Bronchial epithelial cell (primary cell): ENCODE results near the gene MTF1. TPM values are rescaled to one million over a fixed set of nuclear protein-coding genes. Genes with fewer than 3 reads are reported as not detected.

Experiments
- DNase-seq: peaks from one replicate; pipeline ENCODE4 v3.0.0-alpha.2; 2010; ENCODE audit warnings: low read depth
- FAIRE-seq: peaks from 2 replicates; lab custom pipeline; 2011; peaks lifted over from hg19 to GRCh38; lab: Jason Lieb, UNC
- H3K27me3 ChIP-seq: 2 replicates; pipeline ENCODE4 v1.5.1; 2011; ENCODE audit warnings: low read length; ENCODE audit not compliant: control insufficient read depth, insufficient read depth
- H3K36me3 ChIP-seq: 2 replicates; pipeline ENCODE4 v1.5.1; 2011; ENCODE audit warnings: low read length; ENCODE audit not compliant: control insufficient read depth, insufficient read depth
- H3K4me3 ChIP-seq: 2 replicates; pipeline ENCODE4 v1.5.1; 2011; ENCODE audit warnings: mild to moderate bottlenecking, low read depth, low read length, control low read depth
- CTCF ChIP-seq: IDR thresholded peaks from 2 replicates; pipeline ENCODE4 v1.5.1; 2011; ENCODE audit warnings: mild to moderate bottlenecking, moderate library complexity, low read length, control low read depth, inconsistent platforms; ENCODE audit not compliant: insufficient read depth, severe bottlenecking
- total RNA-seq: library from RNA; depleted of rRNA; stranded (reverse); fragments of >200 nt; gene quantifications from 2 replicates; pipeline ENCODE4 v1.2.1, GENCODE V29; 2014

The MTF1 gene
- total RNA-seq, 1 donor from 2014 or later: 3.7 TPM

- no peak for TF ChIP-seq CTCF
- Histone ChIP-seq H3K4me3 (no peak overlapping the region), H3K36me3 (peaks cover 8% of the 10 kb centered on the region), H3K27me3 (no peaks in the 10 kb centered on the region)
- DNase-seq (peak; percentile 59), FAIRE-seq (no peak)
These were observed 7.6 kb downstream of the MTF1 start for GRCh38 chr1:37851782-37852210.

GRCh38 chr1:37851262-37851661, 8.1 kb downstream of the MTF1 start:
- DNase-seq: no peak
- H3K36me3 ChIP-seq: peaks cover 8% of the 10 kb centered on the region
- TF ChIP-seq CTCF: no peak
- no peak overlapping the region for H3K4me3 ChIP-seq
- no peaks in the 10 kb centered on the region for H3K27me3 ChIP-seq
- FAIRE-seq: no peak

GRCh38 chr1:37850352-37850955, 8.9 kb downstream of the MTF1 start:
- Histone ChIP-seq H3K4me3 (no peak overlapping the region), H3K27me3 (no peaks in the 10 kb centered on the region), H3K36me3 (peaks cover 8% of the 10 kb centered on the region)
- no peak for FAIRE-seq
- no peak for TF ChIP-seq CTCF
- peak; percentile 88 for DNase-seq

- no peaks in the 10 kb centered on the region for H3K27me3 ChIP-seq
- H3K4me3 ChIP-seq: no peak overlapping the region
- FAIRE-seq: no peak
- no peak for TF ChIP-seq CTCF
- H3K36me3 ChIP-seq: peaks cover 7% of the 10 kb centered on the region
- no peak for DNase-seq
These were observed 9.9 kb downstream of the MTF1 start for GRCh38 chr1:37849480-37849879.

GRCh38 chr1:37846647-37847339, 12.6 kb downstream of the MTF1 start:
- H3K27me3 ChIP-seq: no peaks in the 10 kb centered on the region
- FAIRE-seq: no peak
- H3K36me3 ChIP-seq: peaks cover 3% of the 10 kb centered on the region
- H3K4me3 ChIP-seq: no peak overlapping the region
- no peak for TF ChIP-seq CTCF
- no peak for DNase-seq
